Smooth muscle cell of the brain vasculature (primary cell): ENCODE measurements around the gene AFP.

Experiments
- DNase-seq: peaks from one replicate; pipeline ENCODE4 v3.0.0-alpha.2; 2012; ENCODE audit warnings: low read depth, low spot score

AFP gene

DNA sequence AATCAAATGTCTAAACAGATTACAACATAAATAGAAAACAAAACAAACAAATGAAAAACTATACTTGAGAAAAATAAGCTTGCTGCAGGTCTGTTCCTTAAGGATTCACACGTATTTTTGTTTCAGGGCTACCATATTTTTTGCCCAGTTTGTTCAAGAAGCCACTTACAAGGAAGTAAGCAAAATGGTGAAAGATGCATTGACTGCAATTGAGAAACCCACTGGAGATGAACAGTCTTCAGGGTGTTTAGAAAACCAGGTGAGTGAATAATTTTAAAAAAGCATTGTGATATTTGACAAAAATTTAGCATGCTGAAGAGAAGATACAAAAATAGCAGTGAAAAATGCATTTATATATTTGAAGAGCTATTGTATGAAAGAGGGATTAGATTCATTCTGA, 2.0 kb downstream of the AFP start:
- DNase-seq, result no peak

DNA sequence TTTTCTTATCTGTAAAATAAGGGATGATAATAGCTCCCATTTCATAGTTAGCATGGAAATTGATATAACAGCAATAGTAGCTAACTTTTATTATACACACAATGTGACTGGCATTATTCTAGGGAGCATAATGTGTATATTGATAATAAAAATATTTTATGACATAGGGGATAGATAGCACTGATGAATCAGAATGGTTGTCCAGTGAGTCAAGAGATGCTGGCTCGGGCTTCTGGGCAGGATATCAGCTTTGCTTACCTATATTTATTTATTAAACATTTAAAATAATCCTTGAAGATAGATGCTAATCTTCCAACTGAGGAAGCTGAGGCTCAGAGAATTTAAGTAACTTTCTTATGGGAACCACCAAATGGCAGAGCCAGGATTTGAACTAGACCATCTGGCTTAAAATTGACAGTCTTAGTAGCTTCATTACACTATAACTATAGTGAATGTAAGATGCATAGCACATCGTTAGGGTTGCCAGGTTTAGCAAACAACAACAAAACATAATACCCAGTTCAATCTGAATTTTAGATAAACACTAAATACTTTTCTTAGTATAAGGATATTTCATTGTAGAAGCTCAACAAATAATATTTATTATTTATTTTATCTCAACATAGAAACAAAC, 2.7 kb downstream of the AFP start:
- no peak for DNase-seq

DNA sequence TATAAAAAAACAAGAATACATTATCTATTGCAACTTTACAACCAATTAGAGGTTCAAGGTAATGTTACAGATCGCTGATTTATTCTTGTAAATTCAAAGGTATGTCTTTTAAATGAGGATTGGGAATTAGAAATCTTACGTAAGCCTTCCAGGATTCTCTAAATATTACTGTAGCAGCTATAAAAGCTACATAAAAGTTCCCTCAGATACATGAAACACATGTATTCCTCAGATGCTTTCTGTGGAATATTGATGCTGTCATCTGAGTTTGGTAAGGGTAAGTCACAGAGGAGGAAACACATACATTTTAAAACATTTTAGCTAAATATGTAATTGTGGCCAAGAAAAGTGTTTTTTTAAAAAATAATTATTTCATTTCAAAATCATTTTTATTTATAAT, 3.4 kb downstream of the AFP start:
- no peak for DNase-seq

DNA sequence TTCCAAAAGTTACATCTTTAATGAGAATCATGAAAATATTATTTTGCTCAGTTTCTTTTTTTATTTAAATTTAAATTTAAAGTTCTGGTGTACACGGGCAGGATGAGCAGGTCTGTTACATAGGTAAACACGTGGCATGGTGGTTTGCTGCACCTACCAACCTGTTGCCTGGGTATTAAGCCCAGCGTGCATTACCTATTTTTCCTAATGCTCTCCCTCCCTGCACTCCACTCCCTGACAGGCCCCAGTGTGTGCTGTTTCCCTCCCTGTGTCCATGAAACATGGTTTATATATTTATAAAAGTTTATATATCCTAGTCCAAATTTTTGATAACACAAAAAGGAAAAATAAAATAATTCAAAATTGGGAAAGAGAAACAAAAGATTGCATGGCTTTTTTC, 4.0 kb downstream of the AFP start:
- no peak for DNase-seq

DNA sequence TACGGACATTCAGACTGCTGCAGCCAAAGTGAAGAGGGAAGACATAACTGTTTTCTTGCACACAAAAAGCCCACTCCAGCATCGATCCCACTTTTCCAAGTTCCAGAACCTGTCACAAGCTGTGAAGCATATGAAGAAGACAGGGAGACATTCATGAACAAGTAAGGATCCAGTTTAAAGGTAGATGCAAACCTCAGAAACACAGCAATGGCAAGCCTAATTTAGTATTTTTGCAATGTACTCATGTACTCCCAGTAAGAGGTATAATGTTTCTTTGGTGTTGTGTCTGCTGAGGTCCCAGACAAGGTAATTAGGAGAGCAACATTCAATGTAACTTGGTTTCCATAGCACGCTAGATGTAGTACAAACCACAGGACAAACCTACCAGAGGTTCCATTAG, 4.6 kb downstream of the AFP start:
- DNase-seq, result no peak

DNA sequence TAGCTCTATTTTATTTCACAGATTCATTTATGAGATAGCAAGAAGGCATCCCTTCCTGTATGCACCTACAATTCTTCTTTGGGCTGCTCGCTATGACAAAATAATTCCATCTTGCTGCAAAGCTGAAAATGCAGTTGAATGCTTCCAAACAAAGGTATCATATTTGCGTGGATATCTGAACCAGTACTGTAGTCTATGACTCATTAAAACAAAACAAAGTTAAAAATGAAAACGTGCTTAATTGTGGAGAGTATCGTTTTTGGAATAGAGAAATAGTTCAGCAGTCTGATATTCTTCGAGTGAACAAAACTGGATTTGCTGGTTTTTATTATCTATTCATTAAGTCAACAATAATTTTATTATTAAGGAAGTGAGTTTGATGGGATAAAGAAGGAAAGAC, 6.3 kb downstream of the AFP start:
- DNase-seq, result no peak

DNA sequence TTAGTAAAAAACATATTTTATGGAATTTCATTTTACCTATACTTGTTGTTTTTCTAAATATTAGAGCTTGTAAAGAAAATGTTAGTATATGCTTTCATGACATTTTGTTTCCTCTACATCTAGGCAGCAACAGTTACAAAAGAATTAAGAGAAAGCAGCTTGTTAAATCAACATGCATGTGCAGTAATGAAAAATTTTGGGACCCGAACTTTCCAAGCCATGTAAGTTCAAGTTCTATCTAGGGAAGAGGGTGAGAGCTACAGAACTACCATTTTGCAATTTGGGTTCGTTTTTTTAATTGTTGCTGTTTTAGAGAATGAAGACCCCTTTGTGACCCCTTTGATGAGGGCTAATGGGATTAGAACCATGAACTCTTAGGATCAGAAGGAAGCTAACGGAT, 7.2 kb downstream of the AFP start:
- DNase-seq, result no peak

DNA sequence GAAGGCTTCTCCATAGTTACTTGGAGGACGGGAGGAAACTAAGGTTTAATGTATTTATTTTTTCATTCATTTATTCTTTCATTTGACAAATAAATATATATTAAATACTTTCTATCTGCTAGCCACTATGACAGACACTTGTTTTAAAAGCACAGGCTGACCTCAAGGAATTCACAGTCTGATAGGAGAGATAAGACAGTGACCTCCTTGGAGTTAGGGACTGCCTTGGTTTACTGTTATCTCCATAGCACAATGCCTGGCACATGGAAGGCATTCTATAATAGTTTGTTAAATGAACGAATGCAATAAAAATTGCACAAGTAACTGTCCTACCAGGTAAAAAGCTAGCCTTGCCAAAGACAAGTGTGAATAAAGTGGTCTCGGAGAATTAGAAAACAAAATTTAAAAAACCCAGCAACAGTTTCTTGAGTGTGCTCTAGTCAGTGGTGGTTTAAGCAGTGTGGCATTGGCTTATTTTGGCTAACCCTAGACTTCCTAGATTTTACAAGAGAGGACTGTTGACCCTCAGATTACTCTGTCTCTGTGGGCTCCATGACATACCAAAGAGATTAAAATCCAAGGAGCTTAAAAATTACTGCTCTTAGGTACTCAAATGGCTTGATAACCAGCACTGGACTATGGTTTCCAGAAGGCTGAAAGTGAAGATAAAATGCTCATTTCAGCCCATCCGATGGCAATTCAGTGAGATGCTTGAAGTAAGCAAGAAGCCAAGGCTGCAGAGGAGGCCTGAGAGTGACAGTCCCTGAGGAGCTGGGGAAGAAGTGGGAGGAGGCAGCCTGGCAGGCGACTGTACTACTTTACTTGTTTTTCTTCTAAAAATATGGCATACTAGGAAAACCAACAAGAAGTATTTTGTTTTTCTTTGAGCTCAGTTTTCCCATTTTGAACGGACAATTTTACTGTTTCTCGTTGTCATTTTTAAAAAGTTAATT, 9.6 kb downstream of the AFP start:
- DNase-seq, result no peak

DNA sequence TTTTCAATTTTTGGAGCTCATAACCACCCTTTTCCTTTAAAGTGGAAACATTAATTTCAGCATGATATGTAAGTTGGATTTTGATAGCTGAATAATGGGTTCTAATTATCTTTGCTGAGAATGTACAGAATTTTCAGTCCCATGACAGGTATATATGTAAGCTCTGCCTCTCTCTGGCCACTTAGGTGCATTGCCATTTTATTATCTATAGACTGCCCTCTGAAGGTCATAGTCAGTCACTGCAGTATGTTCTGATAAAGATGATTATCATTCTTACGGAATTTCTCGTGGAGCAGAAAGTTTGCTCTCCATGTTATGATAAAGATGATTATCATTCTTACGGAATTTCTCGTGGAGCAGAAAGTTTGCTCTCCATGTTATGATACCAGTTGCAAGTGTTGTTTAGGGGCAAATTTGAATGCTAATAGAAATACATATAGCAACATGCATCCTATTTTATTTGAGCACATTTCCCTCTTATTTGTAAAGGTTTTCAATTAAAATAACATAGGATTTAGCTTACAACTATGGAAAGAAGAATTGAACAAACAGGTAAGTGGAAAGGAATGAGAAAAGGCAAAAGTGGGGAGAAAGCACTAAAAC, 10.4 kb downstream of the AFP start:
- no peak for DNase-seq

DNA sequence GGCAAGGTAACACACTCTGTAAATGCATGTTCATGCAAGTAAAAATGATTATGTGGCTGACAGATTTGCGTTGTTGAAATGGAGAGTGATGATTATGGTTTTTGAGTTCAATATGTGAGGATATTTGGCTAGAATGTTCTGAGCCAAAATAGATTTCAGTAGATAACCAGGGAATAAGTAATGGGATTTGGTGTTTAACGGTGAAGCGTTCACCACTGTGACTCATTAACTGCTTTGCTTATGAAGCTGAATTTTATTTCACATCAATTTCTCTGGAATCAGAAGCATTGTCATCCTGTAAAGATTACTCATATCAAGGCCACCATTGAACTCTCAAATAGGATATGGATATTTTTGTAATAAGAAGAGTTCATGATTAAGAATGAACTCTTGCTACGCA, 11.7 kb downstream of the AFP start:
- no peak for DNase-seq

DNA sequence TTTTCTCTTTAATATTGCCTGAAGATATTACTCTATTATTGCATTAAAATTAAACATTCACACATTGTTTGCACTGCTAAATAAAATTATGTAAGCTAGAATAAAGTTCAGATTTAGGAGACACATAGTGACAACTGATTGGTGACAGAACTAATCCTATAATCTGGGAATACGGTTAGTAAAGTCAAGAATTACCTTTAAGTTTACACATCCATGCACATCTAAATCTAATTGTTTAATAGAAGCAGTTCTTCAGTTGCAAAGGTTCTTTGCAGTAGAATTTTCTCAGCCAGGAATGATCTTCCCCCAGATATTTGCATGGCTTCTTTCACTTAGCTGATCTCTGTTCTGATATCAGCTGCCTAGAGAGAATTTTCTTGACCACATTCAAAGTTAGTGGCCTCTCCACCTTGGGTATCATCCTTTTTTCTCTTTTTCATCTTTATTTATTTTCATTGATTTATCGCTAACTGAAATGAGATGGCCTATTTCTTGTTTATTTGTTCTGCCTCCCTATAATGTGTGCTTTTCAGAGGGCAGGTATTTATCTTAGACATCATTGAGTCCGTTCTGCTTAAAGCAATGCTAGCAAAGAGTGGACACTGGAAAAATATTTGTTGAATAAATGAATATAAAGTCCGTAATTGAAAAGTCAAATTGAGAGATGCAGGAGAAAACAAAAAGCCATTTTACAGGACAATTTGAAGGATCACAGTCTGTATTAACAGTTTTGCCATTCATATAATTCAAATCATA, 12.6 kb downstream of the AFP start:
- DNase-seq, result no peak

DNA sequence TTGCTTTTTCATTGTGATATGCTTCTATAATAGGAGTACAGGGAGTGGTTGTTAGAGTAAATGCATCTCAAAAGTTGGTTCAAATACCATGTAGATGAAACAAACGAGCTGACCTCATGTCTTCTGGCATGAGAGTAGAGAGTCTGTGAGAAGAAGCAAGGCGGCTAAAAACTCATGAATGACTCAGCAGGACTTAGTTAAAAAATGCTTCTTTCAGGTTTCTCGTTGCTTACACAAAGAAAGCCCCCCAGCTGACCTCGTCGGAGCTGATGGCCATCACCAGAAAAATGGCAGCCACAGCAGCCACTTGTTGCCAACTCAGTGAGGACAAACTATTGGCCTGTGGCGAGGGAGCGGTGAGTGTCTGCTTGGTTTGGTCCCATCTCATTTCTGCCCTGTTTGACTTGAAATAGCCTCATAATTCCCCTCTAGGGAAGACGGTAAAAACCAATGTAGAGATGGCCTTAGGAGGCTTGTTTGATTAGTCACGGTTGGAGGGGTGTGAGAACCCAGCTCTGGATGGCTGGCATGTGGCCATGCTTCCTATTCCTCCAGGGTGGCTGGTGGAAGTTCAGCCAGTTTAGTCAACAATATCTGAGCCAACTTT, 14.5 kb downstream of the AFP start:
- no peak for DNase-seq

DNA sequence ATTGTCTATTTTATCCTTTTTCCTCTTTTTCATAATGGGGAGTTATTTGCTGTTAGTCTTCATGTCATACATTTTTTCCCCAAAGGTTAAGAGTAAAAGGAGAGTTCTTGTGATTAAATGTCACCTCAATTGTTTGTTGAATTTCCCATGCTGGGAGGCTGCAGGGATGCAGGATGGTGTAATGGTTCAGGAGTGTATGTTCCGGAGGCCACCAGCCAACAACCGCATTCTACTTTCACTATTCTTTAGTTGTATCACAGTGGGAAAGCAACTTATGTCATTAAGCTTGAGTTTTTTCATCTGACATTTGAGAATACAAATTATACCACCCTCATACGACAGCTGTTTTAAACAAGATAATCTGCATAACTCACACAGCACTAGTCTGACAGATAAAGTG, 15.4 kb downstream of the AFP start:
- DNase-seq, result no peak

DNA sequence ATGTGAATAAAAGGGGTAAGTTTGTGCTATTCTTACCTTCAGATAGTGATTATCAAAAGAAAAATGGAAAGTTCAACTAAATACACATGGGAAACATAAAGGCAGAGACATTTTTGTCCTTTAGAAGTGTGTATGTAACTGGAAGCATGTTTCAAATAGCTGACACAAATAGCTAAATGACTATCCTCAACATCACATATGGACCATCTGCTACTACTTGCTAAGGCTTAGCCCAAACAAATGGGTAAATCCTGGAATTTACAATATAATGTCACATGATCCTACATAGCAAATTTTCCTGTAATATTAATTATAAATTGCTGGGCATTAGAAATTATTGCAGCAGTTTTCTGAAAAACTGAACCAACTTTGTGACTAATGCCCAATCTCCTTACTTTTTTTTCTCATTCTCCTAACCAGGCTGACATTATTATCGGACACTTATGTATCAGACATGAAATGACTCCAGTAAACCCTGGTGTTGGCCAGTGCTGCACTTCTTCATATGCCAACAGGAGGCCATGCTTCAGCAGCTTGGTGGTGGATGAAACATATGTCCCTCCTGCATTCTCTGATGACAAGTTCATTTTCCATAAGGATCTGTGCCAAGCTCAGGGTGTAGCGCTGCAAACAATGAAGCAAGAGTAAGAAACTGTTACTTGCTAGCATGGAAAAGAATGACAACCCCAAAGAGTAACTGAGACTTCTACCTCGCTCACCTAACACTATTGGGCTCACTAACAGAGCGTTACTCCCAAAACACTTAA, 16.1 kb downstream of the AFP start:
- no peak for DNase-seq

DNA sequence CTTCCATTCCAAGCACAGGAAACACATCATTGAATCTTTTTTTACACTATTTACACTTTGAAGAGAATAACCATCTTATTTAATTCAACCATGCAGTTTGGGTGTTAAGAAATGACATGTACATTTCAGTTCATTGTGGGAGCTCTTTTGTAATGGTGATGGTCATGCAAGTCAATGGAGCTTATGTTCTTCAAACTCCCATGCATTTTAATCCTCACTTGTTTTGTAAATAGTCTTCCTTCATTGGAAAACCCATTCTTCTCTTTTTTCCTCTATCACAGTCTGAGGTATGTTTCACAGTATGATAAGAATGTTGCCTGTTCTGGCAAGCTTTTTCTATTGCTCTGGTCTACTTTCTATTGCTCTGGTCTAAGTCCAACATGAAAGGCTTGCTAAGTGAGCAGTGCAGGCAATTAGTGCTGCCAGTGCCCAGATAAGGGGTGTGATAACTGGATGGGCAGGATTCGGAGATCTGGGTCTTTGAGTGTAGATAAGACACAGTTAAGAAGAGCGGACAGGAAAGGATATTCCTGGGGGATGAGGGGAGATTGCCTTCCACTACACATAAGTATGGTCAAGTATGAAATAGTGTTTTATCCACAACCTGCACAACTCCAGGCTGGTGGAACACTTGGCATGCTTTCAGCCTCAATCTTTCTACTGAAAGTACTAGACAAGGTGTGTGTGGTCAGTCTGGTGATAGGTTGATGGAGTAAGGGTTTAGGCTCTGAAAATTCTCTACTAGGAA, 17.1 kb downstream of the AFP start:
- DNase-seq, result no peak

DNA sequence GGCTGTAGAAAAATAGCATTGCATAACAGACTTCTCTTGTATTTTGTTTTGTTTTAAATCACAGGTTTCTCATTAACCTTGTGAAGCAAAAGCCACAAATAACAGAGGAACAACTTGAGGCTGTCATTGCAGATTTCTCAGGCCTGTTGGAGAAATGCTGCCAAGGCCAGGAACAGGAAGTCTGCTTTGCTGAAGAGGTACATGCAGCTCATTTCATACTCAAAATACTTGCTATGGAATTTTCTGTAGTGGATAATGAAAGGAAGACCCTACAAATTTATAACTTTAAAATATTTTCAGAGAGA, 17.6 kb downstream of the AFP start:
- DNase-seq, result no peak

DNA sequence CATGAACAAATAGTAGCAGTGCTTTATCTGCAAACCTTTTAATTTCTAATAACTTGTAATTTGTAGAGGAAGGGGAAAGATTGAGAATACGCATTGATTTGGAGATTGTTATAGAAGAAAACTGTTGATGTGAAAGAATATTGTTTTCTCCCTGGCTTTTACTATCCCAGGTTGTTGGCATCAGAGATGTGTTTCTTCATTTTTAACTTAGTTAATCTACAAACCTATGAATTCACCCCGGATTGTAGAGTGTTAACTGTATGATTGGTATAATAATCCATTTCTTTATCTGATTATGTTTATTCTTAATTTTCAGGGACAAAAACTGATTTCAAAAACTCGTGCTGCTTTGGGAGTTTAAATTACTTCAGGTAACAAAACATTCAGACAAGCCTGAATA, 18.9 kb downstream of the AFP start:
- DNase-seq, result no peak

DNA sequence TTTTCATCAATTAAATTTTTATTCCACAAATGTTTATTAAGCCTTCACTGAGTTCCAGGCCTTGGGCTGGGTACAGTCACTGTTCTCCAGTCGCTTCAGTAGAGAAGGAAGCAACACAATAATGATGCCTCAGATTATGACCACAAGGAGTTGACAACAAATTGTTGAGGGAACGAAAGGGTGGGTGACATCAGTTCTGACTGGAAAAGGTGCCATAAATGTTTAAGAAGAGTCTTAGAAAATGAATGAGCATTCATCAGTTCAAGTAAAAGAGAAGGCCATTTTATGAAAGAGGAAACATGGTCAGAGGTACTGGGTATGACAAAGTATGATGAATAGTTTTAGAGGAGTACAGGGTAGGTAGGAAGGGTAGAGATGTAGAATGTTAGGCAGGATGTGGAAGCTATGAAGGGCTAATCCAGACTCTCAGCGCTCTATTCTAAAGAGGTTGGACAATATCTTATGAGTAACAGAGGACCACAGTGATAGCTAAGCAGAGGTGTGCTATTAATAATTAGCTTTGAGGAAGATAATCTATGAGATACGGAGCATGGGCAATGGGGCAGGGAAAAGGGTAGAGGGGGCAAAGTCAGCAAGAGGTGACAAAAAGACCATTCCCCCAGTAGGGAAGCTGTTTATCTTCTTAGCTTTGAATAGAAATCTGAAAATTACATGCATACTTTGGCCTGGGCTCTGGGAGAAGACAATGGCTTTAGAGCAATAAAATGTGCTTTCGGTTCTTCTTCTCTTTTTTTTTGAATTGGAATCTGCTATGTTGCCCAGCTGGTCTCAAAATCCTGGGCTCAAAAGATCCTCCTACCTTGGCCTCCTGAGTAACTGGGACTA, 20.4 kb downstream of the AFP start:
- no peak for DNase-seq
